Neuronal stem cell (in vitro differentiated cells): Measurements from ENCODE around the gene NOL6.

Source experiments
- DNase-seq: peaks from one replicate; pipeline ENCODE4 v3.0.0-alpha.2; 2013; ENCODE audit warnings: low spot score
- H2AFZ ChIP-seq: one replicate; pipeline ENCODE4 v1.6.1; 2013; ENCODE audit warnings: mild to moderate bottlenecking, low read length, inconsistent platforms
- H2AK5ac ChIP-seq: 2 replicates; pipeline ENCODE4 v1.6.1; 2013; ENCODE audit warnings: low read depth, mild to moderate bottlenecking, inconsistent platforms, low read length, moderate library complexity, mixed read lengths
- H2BK120ac ChIP-seq: 2 replicates; pipeline ENCODE4 v1.6.1; 2013; ENCODE audit warnings: low read depth, mild to moderate bottlenecking, inconsistent platforms, low read length, moderate library complexity, mixed read lengths
- H2BK12ac ChIP-seq: one replicate; pipeline ENCODE4 v1.6.1; 2013; ENCODE audit warnings: low read length, inconsistent platforms
- H2BK15ac ChIP-seq: 2 replicates; pipeline ENCODE4 v1.6.1; 2013; ENCODE audit warnings: mild to moderate bottlenecking, low read length, inconsistent platforms, mixed read lengths
- H2BK5ac ChIP-seq: one replicate; pipeline ENCODE4 v1.6.1; 2013; ENCODE audit warnings: inconsistent platforms, mild to moderate bottlenecking, low read length, moderate library complexity
- H3K14ac ChIP-seq: one replicate; pipeline ENCODE4 v1.6.1; 2013; ENCODE audit warnings: low read length, inconsistent platforms
- H3K18ac ChIP-seq: 2 replicates; pipeline ENCODE4 v1.6.1; 2013; ENCODE audit warnings: low read length, inconsistent platforms
- H3K23ac ChIP-seq: 2 replicates; pipeline ENCODE4 v1.6.1; 2013; ENCODE audit warnings: low read depth, mild to moderate bottlenecking, mixed read lengths, low read length, inconsistent platforms; ENCODE audit not compliant: poor library complexity
- H3K27ac ChIP-seq: replicated peaks from 3 replicates; pipeline ENCODE4 v1.5.1; 2013; ENCODE audit warnings: low read length, inconsistent platforms
- H3K27me3 ChIP-seq, 3 experiments: 2 replicates each; pipeline ENCODE4 v1.6.1; 2013; ENCODE audit warnings: low read length in 3 of 3, mild to moderate bottlenecking in 2 of 3, inconsistent platforms in 1 of 3, low read depth in 1 of 3, mixed read lengths in 1 of 3, moderate library complexity in 1 of 3; ENCODE audit not compliant: control insufficient read depth in 3 of 3, insufficient read depth in 3 of 3
- H3K36me3 ChIP-seq, 2 donors: replicated peaks in 1 of 2; 2 replicates each; pipeline ENCODE4 v1.6.1; 2013; ENCODE audit warnings: low read length in 2 of 2; ENCODE audit not compliant: control insufficient read depth in 2 of 2, insufficient read depth in 2 of 2
- H3K4ac ChIP-seq: 2 replicates; pipeline ENCODE4 v1.6.1; 2013; ENCODE audit warnings: inconsistent platforms, mild to moderate bottlenecking, low read length, moderate library complexity
- H3K4me1 ChIP-seq, 2 donors: 1 replicate in 1 of 2; 2 replicates in 1 of 2; pipeline ENCODE4 v1.6.1; 2013; ENCODE audit warnings: low read length in 2 of 2, low read depth in 1 of 2; ENCODE audit not compliant: control insufficient read depth in 2 of 2, insufficient read depth in 1 of 2
- H3K4me2 ChIP-seq: one replicate; pipeline ENCODE4 v1.6.1; 2013; ENCODE audit warnings: mild to moderate bottlenecking, low read length, inconsistent platforms; ENCODE audit not compliant: insufficient read depth, poor library complexity, severe bottlenecking
- H3K4me3 ChIP-seq, 2 donors: 2 replicates each; pipeline ENCODE4 v1.5.1; 2013; ENCODE audit warnings: low read length in 2 of 2, mild to moderate bottlenecking in 2 of 2, inconsistent platforms in 1 of 2, moderate library complexity in 1 of 2
- H3K79me1 ChIP-seq: one replicate; pipeline ENCODE4 v1.6.1; 2013; ENCODE audit warnings: low read depth, mild to moderate bottlenecking, inconsistent platforms, low read length, moderate library complexity
- H3K9ac ChIP-seq: one replicate; pipeline ENCODE4 v1.6.1; 2013; ENCODE audit warnings: mild to moderate bottlenecking, low read depth, low read length, inconsistent platforms; ENCODE audit not compliant: poor library complexity
- H3K9me3 ChIP-seq, 2 donors: replicated peaks in 1 of 2; 2 replicates each; pipeline versions ENCODE3 to v1.6.1; 2013; ENCODE audit warnings: low read length in 2 of 2, mild to moderate bottlenecking in 2 of 2, inconsistent platforms in 1 of 2, low read depth in 1 of 2, mixed read lengths in 1 of 2, moderate library complexity in 1 of 2; ENCODE audit not compliant: control insufficient read depth in 2 of 2, insufficient read depth in 1 of 2
- H4K8ac ChIP-seq: one replicate; pipeline ENCODE4 v1.6.1; 2013; ENCODE audit warnings: low read depth, mild to moderate bottlenecking, inconsistent platforms, low read length, moderate library complexity
- H4K91ac ChIP-seq: one replicate; pipeline ENCODE4 v1.6.1; 2013; ENCODE audit warnings: low read length, low read depth, mild to moderate bottlenecking, inconsistent platforms; ENCODE audit not compliant: poor library complexity
- WGBS, 2 donors: extraction: QIAGEN DNeasy Blood & Tissue Kit; methylation state at CpG; one replicate each; pipeline ENCODE4 v1.1.7; 2013; ENCODE audit warnings: missing lambda C conversion rate in 2 of 2, mixed read lengths in 1 of 2; ENCODE audit not compliant: insufficient read length in 2 of 2, insufficient replicate concordance in 1 of 2; ENCODE audit errors: extremely low coverage in 2 of 2; 5-methylcytosine and 5-hydroxymethylcytosine counted together

The NOL6 gene

GRCh38 chr9:33434317-33435105 is 39.2 kb downstream of the NOL6 start:
- WGBS, 2 donors: 100% methylated on average over 2 of the region's 16 CpGs; no CpG with 5 or more reads in 1 of the 2 donors
- Histone ChIP-seq H3K27ac (no peak overlapping the region), H2AFZ (no peak overlapping the region), H3K79me1 (no peaks in the 10 kb centered on the region), H2BK120ac (peak overlapping the region; percentile 33), H2BK15ac (no peak overlapping the region), H3K23ac (peak overlapping the region; percentile 21), H3K9me3 (no peaks in the 10 kb centered on the region), H2AK5ac (peak overlapping the region; percentile 38), H3K4me1 (peaks cover 0 to 7% of the 10 kb centered on the region in 2 donors), H3K4me3 (peak overlapping the region in 1 of 2 donors; percentile 42), H3K4me2 (no peak overlapping the region), H3K9ac (peak overlapping the region; percentile 7), H3K4ac (no peak overlapping the region), H4K91ac (no peak overlapping the region), H3K36me3 (no peaks in the 10 kb centered on the region), H2BK12ac (no peak overlapping the region), H3K18ac (peak overlapping the region; percentile 7), H2BK5ac (no peak overlapping the region), H4K8ac (no peak overlapping the region), H3K27me3 (peaks cover 0 to 29% (median 0%) of the 10 kb centered on the region in 3 experiments), H3K14ac (no peak overlapping the region)
- no peak for DNase-seq

- Histone ChIP-seq H3K27me3 (peaks cover 0 to 23% (median 0%) of the 10 kb centered on the region in 3 experiments), H3K79me1 (no peaks in the 10 kb centered on the region), H3K18ac (no peak overlapping the region), H3K36me3 (no peaks in the 10 kb centered on the region), H3K4ac (no peak overlapping the region), H3K9me3 (no peaks in the 10 kb centered on the region), H2BK15ac (no peak overlapping the region), H4K8ac (no peak overlapping the region), H2BK5ac (no peak overlapping the region), H2BK120ac (no peak overlapping the region), H2AFZ (no peak overlapping the region), H3K9ac (no peak overlapping the region), H3K14ac (no peak overlapping the region), H3K4me1 (peaks cover 0 to 4% of the 10 kb centered on the region in 2 donors), H2AK5ac (no peak overlapping the region), H3K4me3 (peak overlapping the region in 1 of 2 donors; percentile 42), H3K23ac (no peak overlapping the region), H3K4me2 (no peak overlapping the region), H3K27ac (no peak overlapping the region), H2BK12ac (no peak overlapping the region), H4K91ac (no peak overlapping the region)
- no peak for DNase-seq
- no CpG with 5 or more reads among the region's 8 CpGs for WGBS, 2 donors
Measured at GRCh38 chr9:33433871-33434270, 39.9 kb downstream of the NOL6 start.

DNA sequence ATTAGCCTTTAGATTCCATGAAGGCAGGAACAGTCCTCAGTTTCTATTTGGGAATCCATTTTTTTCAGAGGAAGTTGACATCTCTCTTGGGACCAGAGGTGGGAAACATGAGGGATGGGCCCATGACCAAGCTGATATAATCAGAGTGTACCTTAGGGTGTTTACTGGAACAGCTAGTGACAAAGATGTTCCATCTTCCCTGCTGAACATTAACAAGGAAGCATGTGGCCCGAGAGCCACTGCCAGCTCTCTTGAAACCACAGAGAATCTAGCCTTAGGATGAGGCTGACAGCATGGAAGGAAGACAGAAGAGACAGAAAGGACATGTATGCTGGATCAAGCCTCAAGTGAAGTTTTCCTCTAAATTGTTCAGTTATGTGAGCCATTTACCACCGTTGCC is 42.3 kb downstream of the NOL6 start:
- H3K79me1 ChIP-seq: no peaks in the 10 kb centered on the region
- no peak overlapping the region for H3K9ac ChIP-seq
- H2BK120ac ChIP-seq: no peak overlapping the region
- H3K18ac ChIP-seq: no peak overlapping the region
- peaks cover 0 to 20% (median 0%) of the 10 kb centered on the region in 3 experiments for H3K27me3 ChIP-seq
- H3K4ac ChIP-seq: no peak overlapping the region
- H2BK12ac ChIP-seq: no peak overlapping the region
- H3K9me3 ChIP-seq: no peaks in the 10 kb centered on the region
- H3K4me1 ChIP-seq: peaks cover 0 to under 1% of the 10 kb centered on the region in 2 donors
- no peak for DNase-seq
- WGBS, 2 donors: no CpG with 5 or more reads among the region's 2 CpGs
- H3K23ac ChIP-seq: no peak overlapping the region
- H4K8ac ChIP-seq: no peak overlapping the region
- no peak overlapping the region for H2BK5ac ChIP-seq
- no peaks in the 10 kb centered on the region for H3K36me3 ChIP-seq
- H3K4me2 ChIP-seq: no peak overlapping the region
- no peak overlapping the region for H2BK15ac ChIP-seq
- no peak overlapping the region for H3K4me3 ChIP-seq
- no peak overlapping the region for H2AK5ac ChIP-seq
- no peak overlapping the region for H2AFZ ChIP-seq
- no peak overlapping the region for H3K14ac ChIP-seq
- H3K27ac ChIP-seq: no peak overlapping the region
- H4K91ac ChIP-seq: no peak overlapping the region

- H4K8ac ChIP-seq: no peak overlapping the region
- H3K27ac ChIP-seq: no peak overlapping the region
- H2AK5ac ChIP-seq: no peak overlapping the region
- no peak overlapping the region for H3K14ac ChIP-seq
- H4K91ac ChIP-seq: no peak overlapping the region
- no peak overlapping the region for H3K9ac ChIP-seq
- no peak overlapping the region for H2BK15ac ChIP-seq
- no peaks in the 10 kb centered on the region for H3K9me3 ChIP-seq
- H3K4me3 ChIP-seq: no peak overlapping the region
- H2BK120ac ChIP-seq: no peak overlapping the region
- H3K4me1 ChIP-seq: no peaks in the 10 kb centered on the region
- H3K4ac ChIP-seq: no peak overlapping the region
- no peaks in the 10 kb centered on the region for H3K79me1 ChIP-seq
- H2BK5ac ChIP-seq: no peak overlapping the region
- no peak overlapping the region for H2AFZ ChIP-seq
- H3K27me3 ChIP-seq: peaks cover 0 to 16% (median 0%) of the 10 kb centered on the region in 3 experiments
- H3K36me3 ChIP-seq: no peaks in the 10 kb centered on the region
- no peak overlapping the region for H3K23ac ChIP-seq
- H3K18ac ChIP-seq: peak overlapping the region; percentile 16
- no peak overlapping the region for H3K4me2 ChIP-seq
- no peak overlapping the region for H2BK12ac ChIP-seq
- no peak for DNase-seq
- no CpG with 5 or more reads among the region's 1 CpG for WGBS, 2 donors
Measured at GRCh38 chr9:33430942-33431341, 42.8 kb downstream of the NOL6 start.
